Activated CD4-positive, CD25-positive, alpha-beta regulatory T cell treated with anti-CD3 and anti-CD28 coated beads, Interleukin-2, amount 50 U/mL, for 16 hours (primary cell): Measurements from ENCODE around the gene PIK3C2G.
"Not testable (repeated sequence)": the region's sequence is repeated elsewhere in the genome, so short reads cannot be mapped to it uniquely, and the experiment has no call there.

Experiments
- DNase-seq: peaks from one replicate; pipeline ENCODE4 v3.0.0-alpha.2; 2020; ENCODE audit warnings: low read depth, low spot score

PIK3C2G gene

DNA sequence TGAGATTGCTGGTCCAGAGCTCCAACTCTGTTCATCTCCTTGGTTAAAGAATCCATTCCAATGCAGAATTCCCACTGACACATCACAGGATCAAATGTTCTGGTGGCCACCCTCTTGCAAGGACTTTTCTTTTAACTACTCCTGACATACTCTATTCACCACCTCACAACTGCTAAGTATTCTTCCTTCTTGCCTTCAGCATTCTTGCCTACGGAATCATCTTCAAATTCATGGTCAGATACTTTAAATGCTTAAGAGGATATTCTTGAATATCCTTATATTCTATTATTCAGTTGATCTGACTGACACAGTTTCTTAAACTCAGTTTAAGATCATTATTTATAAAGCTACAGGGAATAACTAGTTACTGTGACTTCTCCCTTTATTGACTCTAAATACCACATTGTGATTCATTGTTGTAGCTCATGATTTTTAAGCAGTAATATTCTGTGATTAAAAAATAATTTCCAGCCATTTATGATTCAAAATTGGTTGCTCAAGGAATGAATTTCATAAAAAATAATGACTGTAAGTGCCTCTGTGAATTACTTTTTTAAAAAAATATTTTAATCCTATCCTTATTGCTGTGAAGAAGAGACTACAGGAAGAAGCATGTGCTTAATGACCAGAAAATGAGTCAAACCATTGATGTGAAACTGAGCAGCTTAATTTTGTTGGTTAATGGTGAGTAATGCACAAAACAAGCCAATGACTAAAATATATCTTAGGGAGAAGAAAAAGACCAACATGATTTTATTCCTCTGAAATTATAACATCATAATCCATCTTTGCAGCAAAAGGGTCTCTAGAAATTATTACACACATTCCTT is 207.1 kb downstream of the PIK3C2G start:
- DNase-seq, result no peak

GRCh38 chr12:18470251-18470650 is 208.9 kb downstream of the PIK3C2G start:
- DNase-seq, result no peak

DNA sequence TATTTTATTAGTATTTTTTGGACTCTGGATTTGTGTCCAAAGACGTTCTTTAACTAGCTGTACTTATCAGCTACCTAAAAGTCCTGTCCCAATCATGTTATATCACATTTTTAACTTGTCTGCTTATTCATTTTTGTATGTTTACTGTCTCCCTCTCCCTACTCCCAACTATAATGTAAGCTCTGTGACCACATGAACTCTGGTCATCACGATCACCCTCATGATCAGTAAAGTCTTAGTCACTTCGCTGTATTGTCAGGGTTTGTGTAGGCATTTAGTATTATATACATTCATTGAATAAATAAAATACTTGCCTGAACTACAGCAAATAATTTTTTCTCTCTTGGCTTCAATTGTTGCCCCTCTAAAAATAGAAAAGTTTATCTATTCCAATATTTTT is 211.0 kb downstream of the PIK3C2G start:
- no peak for DNase-seq

DNA sequence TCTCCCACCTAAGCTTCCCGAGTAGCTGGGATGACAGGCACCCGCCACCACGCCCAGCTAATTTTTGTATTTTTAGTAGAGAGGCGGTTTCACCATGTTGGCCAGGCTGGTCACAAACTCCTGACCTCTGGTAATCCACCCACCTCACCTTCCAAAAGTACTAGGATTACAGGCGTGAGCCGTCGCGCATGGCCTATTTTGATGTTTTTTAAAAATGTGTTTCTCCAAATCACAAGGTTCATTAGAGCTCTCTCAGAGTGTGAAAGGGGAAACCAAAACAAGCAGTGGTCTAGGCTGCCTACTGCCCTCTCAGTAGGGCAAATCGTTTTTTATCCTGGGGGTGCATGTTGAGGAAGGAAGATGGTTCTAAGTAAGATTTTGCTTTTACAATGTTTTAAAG is 211.5 kb downstream of the PIK3C2G start:
- DNase-seq, result no peak

DNA sequence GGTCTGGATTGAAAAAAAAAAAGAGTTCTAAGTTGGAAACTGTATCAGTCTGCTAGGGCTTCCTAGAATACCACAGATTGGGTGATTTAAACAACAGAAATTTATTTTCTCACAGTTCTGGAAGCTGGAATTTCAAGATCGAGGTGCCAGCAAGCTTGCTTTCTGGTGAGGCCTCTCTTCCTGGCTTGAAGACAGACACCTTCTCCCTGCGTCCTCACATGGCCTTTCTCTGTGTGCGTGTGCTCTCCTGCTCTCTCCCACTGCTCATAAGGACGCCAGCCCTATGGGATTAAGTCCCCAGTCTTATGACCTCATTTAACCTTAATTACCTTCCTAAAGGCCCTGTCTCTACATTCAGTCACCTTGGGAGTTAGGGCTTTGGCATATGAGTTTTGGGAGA is 215.5 kb downstream of the PIK3C2G start:
- no peak for DNase-seq

DNA sequence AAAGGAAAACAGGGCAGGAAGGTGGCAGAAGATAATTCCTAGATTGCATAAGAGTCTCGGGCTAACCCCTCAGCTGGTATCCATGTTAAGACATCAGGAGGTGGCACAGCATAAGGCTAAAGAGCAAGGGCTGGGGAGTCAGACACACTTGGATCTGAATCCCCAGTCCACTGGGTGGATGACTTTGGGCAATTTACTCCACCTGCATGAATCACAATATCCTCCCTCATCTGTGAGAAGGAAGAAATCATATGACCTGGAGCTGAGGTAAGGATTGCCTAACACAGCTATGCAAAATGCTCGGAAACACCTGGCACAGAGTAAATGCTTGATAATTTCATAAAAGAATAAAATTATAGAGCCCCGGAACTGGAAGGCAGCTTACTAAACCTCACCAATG is 217.9 kb downstream of the PIK3C2G start:
- DNase-seq, result no peak

GRCh38 chr12:18482601-18483120 is 221.3 kb downstream of the PIK3C2G start:
- DNase-seq, result no peak

GRCh38 chr12:18483698-18484325 is 222.5 kb downstream of the PIK3C2G start:
- DNase-seq, result no peak

GRCh38 chr12:18486036-18486435 is 224.7 kb downstream of the PIK3C2G start:
- no peak for DNase-seq

GRCh38 chr12:18487509-18487908 is 226.2 kb downstream of the PIK3C2G start:
- DNase-seq, result no peak

DNA sequence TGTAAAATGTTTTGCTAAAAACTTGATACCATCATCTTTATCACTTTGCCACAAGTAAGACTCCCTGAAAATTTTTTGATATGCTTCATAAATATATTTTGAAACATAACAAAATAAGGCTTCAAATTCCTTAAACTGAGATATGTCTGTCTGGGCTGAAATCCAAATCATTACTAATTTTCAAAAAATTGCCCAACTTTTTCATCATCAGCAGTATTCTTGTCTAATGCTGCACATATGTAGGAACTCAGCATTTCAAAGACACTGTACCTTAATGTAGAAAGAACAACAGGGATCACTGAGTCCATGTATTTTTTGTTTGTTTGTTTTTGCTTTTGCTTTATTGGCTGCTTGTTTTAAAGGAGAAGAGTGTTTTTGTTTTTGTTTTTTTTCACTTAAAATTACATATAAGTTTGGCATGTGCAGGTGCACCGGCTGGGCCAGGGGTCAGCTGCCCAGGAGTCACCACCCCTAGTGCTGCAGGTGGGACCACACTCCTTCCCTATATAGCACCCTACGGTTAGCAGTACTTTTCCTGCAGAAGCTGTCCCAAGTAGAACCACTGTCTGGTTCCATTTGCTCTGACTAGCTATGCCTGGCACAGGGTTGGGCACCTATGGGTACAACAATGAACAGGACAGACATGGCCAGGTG is 231.2 kb downstream of the PIK3C2G start:
- DNase-seq, result no peak

DNA sequence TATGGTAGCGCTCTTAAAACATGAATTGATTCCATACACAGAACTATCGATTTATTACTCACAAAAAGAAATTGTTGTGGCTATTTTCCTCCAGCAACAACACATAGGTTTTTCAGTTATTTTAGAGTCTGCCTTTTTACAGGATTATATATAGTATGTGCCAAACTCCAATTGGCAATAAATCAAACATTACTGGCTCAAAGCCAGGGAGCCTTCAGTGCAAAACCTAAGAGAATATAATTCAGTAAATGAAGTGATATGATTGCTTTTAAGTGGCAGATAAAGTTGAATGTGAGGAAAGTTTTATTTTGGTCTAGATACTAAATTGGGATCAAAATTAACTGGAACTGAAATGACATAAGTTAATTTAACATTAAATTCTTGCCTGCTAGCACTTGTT is 234.8 kb downstream of the PIK3C2G start:
- no peak for DNase-seq

DNA sequence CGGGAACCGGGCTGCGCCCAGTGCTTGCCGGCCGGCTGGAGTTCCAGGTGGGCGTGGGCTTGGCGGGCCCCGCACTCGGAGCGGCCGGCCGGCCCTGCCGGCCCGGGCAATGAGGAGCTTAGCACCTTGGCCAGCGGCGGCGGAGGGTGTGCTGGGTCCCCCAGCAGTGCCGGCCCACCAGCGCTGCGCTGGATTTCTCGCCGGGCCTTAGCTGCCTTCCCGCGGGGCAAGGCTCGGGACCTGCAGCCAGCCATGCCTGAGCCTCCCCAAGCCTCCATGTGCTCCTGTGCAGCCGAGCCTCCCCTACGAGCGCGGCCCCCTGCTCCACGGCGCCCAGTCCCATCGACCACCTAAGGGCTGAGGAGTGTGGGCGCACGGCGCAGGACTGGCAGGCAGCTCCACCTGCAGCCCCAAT is 238.8 kb downstream of the PIK3C2G start:
- not testable (repeated sequence) for DNase-seq

DNA sequence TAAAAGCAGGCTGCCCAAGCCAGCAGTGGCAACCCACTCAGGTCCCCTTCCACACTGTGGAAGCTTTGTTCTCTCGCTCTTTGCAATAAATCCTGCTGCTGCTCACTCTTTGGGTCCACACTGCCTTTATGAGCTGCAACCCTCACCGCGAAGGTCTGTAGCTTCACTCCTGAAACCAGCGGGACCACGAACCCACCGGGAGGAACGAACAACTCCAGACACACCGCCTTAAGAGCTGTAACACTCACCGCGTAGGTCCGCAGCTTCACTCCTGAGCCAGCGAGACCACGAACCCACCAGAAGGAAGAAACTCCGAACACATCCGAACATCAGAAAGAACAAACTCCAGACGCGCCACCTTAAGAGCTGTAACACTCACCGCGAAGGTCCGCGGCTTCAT is 239.4 kb downstream of the PIK3C2G start:
- DNase-seq, result not testable (repeated sequence)

DNA sequence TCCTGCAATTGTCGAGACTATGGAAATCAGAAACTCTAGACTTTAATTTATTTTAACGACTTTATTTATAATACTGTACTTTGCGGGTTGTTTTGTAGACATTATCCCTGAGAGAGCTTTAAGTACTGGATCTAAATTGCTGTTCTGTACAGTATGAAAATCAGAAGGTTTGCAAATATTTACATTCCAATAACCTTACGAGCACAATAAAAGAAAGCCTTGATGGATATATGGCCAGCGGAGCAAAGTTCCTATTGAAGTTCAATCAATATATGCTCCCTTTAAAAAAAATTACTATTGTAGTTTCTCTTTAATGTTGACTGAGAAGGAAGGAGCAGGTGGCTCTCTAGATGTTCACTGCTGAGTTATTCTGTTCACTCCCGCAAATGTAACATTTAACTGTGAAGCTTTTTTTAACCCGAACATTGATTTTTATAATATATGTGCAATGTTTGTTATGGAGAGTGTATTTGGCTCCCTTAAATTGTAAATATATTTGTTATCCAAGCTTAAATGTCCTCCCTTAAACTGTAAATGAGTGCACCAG is 241.2 kb downstream of the PIK3C2G start:
- no peak for DNase-seq

DNA sequence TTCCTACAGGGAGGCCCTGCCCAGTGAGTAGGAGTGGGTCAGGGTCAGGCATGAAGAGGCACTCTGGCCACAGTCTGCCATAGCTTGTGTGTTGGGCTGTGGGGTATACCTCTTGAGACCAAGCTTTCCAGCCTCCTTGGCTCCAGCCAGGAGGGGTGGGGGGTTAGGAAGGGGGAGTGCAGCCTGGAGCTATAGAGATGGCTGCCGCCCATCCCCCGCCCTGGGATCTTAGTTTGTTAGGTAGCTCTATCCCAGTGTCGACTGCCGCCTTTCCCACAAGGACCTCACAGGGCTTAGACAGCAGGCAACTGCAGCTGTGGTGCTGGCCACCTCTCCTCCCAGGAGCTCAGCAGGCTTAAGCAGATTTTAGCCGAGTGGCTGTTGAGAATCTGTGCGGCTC is 260.1 kb downstream of the PIK3C2G start:
- no peak for DNase-seq

DNA sequence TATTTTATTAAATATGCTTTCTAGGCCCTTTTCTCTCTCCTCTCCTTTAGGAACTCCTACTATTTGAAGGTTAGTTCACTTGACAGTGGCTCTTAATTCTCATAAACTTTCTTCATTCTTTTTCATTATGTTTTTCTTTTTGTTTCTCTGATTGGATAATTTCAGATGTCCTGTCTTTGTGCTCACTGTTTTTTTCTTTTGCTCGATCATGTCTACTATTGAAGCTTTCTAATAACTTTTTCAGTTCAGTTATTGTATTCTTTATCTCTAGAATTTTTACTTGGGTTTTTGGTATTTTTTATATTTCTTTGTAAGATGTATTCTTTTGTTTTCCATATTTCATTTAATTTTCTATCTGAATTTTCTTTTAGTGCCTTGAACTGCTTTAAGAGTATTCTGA is 261.5 kb downstream of the PIK3C2G start:
- DNase-seq, result no peak

DNA sequence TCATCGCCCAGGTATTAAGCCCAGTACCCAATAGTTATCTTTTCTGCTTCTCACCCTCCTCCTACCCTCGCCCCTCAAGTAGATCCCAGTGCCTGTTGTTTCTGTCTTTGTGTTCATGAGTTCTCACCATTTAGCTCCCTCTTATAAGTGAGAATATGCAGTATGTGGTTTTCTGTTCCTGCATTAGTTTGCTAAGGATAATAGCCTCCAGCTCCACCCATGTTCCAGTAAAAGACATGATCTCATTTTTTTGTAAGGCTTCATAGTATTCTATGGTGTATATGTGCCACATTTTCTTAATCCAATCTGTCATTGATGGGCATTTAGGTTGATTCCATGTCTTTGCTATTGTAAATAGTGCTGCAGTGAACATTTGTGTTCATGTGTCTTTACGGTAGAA is 281.2 kb downstream of the PIK3C2G start:
- not testable (repeated sequence) for DNase-seq

DNA sequence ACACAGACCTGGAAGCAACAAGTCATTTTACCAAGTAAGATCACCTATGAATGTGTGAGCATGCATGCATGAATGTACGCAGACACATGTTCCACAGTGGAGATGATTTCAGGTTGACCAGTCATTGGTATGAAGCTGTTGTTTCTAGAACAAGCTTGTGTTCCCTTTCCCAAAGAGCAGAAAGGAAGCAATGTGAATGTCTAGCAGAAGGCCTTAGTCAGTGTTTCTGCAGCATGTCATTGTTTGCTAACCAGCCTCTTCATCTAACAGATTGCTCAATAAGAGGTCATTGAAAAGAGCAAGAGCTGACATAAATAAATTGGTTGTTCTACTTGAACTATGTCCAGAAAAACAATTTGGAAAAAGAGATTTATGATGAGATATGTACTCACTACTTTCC is 285.1 kb downstream of the PIK3C2G start:
- no peak for DNase-seq

GRCh38 chr12:18549598-18549997 is 288.3 kb downstream of the PIK3C2G start:
- no peak for DNase-seq

DNA sequence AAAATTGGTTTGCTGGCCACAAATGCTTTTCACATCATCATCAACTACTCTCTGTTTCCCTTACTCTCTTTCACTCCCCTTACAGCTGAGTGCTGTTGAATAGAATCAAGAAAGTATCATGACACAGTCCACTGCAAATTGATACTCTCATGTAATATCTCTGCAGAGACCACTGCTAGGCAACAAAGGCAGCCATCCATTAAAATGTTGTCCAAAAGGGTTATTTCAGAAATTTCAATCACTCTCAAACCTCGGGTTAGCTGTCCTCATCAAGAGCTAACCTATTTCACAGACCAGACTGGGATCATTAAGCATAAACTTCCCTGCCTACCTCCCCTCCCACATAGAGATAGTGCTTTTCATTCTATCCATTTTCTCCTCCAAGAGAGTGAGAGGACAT is 289.8 kb downstream of the PIK3C2G start:
- no peak for DNase-seq

- no peak for DNase-seq
Measured at GRCh38 chr12:18551701-18552100, 290.4 kb downstream of the PIK3C2G start.
